Measurements from ENCODE around the gene DUSP16.

Gene DUSP16

GRCh38 chr12:12468575-12468974 lies 94.1 kb downstream of the DUSP16 start:
- no peak for DNase-seq (ENCODE audit: low spot score)

GRCh38 chr12:12467688-12468261 lies 94.9 kb downstream of the DUSP16 start:
- DNase-seq (ENCODE audit: low spot score), result peak; percentile 38

DNA sequence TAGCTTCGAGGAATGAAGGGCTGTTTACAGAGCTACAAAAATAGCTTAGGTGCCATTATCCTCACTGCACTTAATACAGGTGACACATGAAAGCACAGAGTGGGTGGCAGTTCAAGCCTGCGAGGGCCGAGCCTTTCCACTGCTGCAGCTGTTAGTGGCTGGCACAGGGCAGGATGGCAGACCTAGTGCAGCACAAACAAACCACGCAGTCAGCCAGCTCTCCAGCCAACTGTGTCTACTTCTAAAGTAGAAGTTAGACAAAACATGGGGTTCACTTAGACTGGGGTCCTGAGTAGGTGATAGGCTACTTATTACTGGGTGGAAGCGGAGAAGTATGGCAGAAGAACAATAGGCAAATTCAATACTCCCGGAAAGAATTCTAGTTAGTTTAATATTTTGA lies 95.4 kb downstream of the DUSP16 start:
- DNase-seq (ENCODE audit: low spot score), result no peak

DNA sequence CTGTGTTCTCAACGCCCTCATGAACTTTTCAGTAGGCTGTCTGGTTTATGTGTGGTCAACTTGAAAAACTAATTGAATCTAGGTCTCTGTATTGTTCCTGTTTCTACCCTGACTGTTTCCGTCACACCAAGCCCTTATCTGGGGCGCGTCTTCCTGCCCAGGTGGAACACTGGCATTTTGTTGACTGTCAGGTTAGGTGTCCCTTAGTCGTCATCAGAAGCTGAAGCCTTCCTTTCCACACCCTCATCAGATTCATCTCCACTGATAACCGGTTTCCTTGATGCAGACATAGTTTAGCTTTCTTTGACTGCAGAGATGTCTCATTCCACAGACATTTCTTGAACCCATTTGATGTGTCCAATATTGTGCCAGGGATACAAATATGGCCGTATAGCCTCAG lies 96.5 kb downstream of the DUSP16 start:
- DNase-seq (ENCODE audit: low spot score), result no peak

DNA sequence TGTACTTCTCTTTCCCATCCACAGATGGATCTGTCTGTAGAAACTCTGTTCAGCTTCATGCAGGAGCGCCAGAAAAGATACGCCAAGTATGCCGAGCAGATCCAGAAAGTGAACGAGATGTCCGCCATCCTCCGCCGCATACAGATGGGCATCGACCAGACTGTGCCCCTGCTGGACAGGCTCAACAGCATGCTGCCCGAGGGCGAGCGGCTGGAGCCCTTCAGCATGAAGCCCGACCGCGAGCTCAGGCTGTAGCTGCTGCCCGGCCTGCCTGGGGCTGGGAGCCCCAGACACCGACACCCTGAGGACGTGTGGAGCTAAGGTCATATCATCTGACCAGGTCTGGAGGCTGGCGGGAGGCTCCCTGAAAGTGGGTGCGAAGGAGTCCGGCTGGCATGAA lies 97.1 kb downstream of the DUSP16 start:
- DNase-seq (ENCODE audit: low spot score), result no peak

- DNase-seq (ENCODE audit: low spot score), result no peak
Measured at GRCh38 chr12:12461923-12462315, 100.7 kb downstream of the DUSP16 start.

GRCh38 chr12:12460935-12461922 lies 101.4 kb downstream of the DUSP16 start:
- no peak for DNase-seq (ENCODE audit: low spot score)

- DNase-seq (ENCODE audit: low spot score), result no peak
Measured at GRCh38 chr12:12456637-12457036, 106.0 kb downstream of the DUSP16 start.

GRCh38 chr12:12454315-12454714 lies 108.3 kb downstream of the DUSP16 start:
- no peak for DNase-seq (ENCODE audit: low spot score)

DNA sequence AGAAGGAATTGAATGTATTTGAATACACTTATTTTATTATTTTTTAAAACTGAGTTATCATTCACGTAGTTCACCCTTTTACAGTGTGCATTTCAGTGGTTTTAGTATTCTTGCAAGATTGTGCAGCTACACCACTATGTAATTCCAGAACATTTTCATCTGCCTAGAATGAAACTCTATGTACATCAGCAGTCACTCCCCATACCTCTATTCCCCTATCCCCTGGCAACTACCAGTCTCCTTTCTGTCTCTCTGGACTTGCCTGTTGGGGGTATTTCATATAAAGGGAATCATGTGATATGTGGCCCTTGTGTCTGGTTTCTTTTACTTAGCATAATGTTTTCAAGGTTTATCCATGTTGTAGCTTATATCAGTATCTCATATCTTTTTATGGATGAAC lies 109.0 kb downstream of the DUSP16 start:
- no peak for DNase-seq (ENCODE audit: low spot score)

- no peak for DNase-seq (ENCODE audit: low spot score)
Measured at GRCh38 chr12:12452326-12452902, 110.2 kb downstream of the DUSP16 start.

- DNase-seq (ENCODE audit: low spot score), result no peak
Measured at GRCh38 chr12:12451098-12451497, 111.6 kb downstream of the DUSP16 start.

GRCh38 chr12:12450043-12450471 lies 112.6 kb downstream of the DUSP16 start:
- DNase-seq (ENCODE audit: low spot score), result no peak

GRCh38 chr12:12449533-12450025 lies 113.1 kb downstream of the DUSP16 start:
- no peak for DNase-seq (ENCODE audit: low spot score)

- DNase-seq (ENCODE audit: low spot score), result no peak
Measured at GRCh38 chr12:12447837-12448236, 114.8 kb downstream of the DUSP16 start.

DNA sequence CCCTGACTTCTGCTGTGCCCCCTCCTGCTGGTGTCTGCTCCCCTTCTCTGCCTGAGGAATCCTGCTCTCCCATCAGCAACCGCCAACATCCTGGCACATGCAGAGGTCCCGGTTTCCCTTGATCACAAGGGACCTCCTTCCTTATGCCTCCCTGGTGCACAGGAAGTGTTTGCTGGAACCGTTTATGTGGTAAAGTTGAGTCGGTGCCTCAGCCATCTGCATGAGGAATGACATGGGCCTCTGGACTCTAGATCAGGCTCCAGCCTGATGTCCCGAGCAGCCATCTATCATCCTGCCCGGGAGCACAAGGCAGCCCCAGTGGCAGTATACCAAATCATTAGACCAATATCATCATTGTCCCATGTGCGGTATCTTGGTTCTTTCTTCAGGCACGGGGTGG lies 115.4 kb downstream of the DUSP16 start:
- no peak for DNase-seq (ENCODE audit: low spot score)

DNA sequence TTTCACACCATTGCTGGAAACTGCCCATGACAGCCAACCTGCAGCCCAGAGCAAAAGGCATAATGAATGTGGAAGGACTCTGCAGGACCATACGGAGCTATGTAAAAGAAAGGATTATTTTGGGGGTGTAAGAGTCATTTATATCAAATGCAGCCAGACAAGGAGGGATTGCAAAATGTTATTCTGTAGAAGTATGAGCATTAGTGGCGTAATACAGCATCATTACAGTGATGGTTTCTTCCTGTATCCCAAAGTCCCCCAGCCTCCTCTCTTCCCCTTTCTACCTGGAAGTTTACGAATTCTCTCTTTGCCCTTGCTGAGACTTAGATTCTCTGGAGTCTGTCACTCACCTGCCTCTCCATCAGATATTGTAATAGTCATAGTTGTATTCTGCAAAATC lies 115.9 kb downstream of the DUSP16 start:
- DNase-seq (ENCODE audit: low spot score), result no peak

DNA sequence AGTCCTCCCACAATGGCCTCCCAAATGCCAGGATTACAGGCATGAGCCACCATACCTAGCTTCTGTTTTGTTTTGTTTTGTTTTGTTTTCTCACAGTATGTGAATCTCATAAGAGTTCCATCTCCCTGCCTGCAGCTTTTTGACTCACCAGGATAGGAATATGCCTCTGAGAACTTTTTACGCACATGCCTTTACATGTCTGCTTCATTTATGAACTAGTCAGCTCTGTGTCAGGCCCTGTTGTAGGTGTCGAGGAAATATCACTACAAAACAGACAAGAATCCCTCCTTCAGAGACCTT lies 116.8 kb downstream of the DUSP16 start:
- DNase-seq (ENCODE audit: low spot score), result no peak

DNA sequence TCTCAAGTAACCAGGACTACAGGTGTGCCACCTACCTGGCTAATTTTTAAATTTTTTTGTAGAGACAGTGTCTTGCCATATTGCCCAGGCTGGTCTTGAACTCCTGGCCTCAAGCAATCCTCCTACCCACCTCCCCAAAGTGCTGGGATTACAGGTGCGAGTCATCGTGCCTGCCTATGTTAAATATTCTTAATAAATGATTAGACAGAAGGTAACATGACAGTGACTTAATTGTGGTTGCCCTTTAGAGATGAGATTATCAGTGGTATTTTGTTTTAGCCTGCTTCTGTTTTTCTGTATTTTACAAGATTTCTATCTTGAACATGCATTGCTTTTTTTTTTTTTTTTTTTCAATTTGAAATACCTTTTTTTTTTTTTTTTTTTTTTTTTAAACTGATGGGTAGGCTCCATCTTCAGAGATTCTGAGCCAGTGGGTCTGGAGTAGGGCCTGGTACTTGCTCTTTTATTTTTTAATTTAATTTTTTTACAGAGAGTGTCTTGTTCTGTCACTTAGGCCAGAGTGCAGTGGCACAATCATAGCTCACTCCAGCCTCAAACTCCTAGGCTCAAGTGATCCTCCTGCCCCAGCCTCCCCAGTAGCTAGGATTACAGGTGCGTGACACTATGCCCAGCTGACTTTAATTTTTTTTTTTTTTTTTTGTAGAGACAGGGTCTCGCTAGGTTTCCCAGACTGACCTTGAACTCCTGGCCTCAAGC lies 117.3 kb downstream of the DUSP16 start:
- DNase-seq (ENCODE audit: low spot score), result no peak

DNA sequence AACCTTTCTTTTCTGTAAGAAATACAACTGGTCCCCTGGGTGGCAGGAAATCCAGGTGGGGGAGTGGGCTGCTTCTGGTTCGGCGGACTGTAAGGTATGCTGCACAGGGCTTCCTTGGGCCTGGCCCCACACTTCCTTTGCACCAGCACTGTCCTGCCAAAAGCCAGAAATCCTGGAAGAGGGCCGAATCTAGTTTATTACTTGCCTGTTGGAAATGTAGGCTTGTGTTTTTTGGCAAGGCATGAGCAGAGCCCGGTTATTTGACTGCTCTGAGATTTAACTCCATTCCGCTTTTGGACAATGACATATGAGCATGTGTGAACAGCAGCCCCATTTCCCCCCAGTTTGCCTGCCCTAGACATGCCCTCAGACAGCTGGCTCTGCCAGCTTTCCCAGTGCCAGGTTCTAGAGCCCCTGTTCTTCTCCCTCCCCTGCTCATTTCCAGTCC lies 119.2 kb downstream of the DUSP16 start:
- DNase-seq (ENCODE audit: low spot score), result no peak

DNA sequence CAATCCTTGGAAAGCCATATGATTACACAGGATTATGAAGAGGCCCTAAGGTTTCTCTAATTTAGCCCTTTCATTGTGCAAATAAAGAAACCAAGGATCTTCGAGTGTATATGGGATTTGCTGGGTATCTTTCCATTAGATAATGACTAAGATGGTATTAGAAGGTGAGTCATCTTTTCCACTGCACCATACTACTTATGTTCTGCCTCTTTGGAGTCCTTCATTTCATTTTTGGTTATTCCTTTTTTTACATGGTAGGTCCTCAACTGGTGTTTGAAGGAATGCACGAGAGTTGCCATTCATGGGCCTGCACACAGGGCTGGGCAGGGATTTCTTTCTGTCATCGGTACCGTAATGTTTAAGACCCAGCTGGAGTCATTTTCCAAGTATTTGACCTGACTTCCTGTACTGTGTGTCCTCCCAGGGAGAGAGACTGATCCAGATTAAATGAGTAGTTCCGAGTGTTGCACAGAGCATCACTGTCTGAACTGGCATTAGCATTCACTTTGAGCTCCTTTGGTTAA lies 120.1 kb downstream of the DUSP16 start:
- DNase-seq (ENCODE audit: low spot score), result no peak

DNA sequence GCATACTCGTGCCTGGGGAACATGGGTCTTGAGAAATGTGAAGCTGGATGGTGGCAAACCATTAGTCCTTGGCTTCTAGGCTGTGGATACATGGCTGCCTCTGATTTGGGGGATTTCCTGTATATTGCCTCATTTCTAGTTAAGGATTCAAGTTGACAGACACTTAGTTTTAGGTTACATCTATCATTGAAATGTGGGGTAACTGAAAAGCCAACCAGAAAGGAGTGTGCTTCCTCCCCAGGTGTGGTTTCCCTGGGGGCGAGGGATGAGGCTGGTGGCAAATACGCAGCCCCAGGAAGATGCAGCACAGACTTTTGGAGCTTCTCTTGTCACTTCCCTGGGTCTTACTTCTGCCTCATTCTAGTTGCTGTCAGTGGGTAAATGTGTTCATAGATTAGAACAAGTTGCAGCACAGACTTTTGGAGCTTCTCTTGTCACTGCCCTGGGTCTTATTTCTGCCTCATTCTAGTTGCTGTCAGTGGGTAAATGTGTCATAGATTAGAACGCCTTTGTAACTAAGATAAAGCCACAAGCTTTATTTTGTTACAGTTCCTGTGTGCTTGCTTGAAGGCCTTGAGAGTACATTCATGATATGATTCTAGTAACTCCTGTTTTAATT lies 120.7 kb downstream of the DUSP16 start:
- no peak for DNase-seq (ENCODE audit: low spot score)

All from putamen (tissue), 1 donor.